Measurements from ENCODE around the gene VWA3B. TPM values are rescaled to one million over a fixed set of nuclear protein-coding genes. Genes with fewer than 3 reads are reported as not detected.

Gene VWA3B
- total RNA-seq, 2 donors from 2014 or later, result 0.78 TPM; not detected in 1

- Histone ChIP-seq H3K27ac (no peak overlapping the region), H3K4me1 (peaks cover 5% of the 10 kb centered on the region), H3K27me3 (no peaks in the 10 kb centered on the region), H3K4me3 (no peak overlapping the region), H3K36me3 (replicated peaks in 1 of 2; ENCODE audit: insufficient read depth in 1 of 2, low read depth in 2 of 2) (no peaks in the 10 kb centered on the region), H3K9me3 (no peaks in the 10 kb centered on the region)
- TF ChIP-seq POLR2A (IDR thresholded peaks at IDR 0.05), result no peak
- intact Hi-C loops (cut with DNase I), result no loop called here
- no peak for ATAC-seq
- DNase-seq, result no peak
Measured at GRCh38 chr2:98102878-98103277, 15.9 kb downstream of the VWA3B start.

GRCh38 chr2:98108110-98108509, 21.1 kb downstream of the VWA3B start:
- Histone ChIP-seq H3K27me3 (no peaks in the 10 kb centered on the region), H3K4me1 (no peaks in the 10 kb centered on the region), H3K4me3 (no peak overlapping the region), H3K36me3 (replicated peaks in 1 of 2; ENCODE audit: insufficient read depth in 1 of 2, low read depth in 2 of 2) (no peaks in the 10 kb centered on the region), H3K9me3 (no peaks in the 10 kb centered on the region), H3K27ac (no peak overlapping the region)
- no peak for TF ChIP-seq POLR2A (IDR thresholded peaks at IDR 0.05)
- no peak for TF ChIP-seq CTCF (IDR thresholded peaks at IDR 0.05)
- intact Hi-C loops (cut with DNase I), result no loop called here
- no peak for DNase-seq
- WGBS, 2 donors, result 41 to 52% methylated on average over 2 of the region's 2 CpGs
- no peak for ATAC-seq

GRCh38 chr2:98110741-98111140, 23.8 kb downstream of the VWA3B start:
- ATAC-seq, result no peak
- no peaks in the 10 kb centered on the region for H3K4me1 ChIP-seq
- no peaks in the 10 kb centered on the region for H3K27me3 ChIP-seq
- no peaks in the 10 kb centered on the region for H3K9me3 ChIP-seq
- H3K4me3 ChIP-seq, result no peak overlapping the region
- DNase-seq, result no peak
- whole genome bisulfite sequencing, 2 donors, result 57 to 65% methylated on average over 2 of the region's 2 CpGs
- intact Hi-C loops (cut with DNase I), result no loop called here
- no peak overlapping the region for H3K27ac ChIP-seq
- no peak for TF ChIP-seq CTCF (IDR thresholded peaks at IDR 0.05)
- no peak for TF ChIP-seq POLR2A (IDR thresholded peaks at IDR 0.05)
- no peaks in the 10 kb centered on the region for H3K36me3 ChIP-seq (replicated peaks in 1 of 2; ENCODE audit: insufficient read depth in 1 of 2, low read depth in 2 of 2)

GRCh38 chr2:98114643-98115330, 27.8 kb downstream of the VWA3B start:
- intact Hi-C loops (cut with DNase I), result no loop called here
- TF ChIP-seq POLR2A (IDR thresholded peaks at IDR 0.05), result no peak
- TF ChIP-seq CTCF (IDR thresholded peaks at IDR 0.05), result no peak
- H3K9me3 ChIP-seq, result no peaks in the 10 kb centered on the region
- WGBS, 2 donors, result 57 to 63% methylated on average over 6 of the region's 6 CpGs
- no peak overlapping the region for H3K27ac ChIP-seq
- no peaks in the 10 kb centered on the region for H3K27me3 ChIP-seq
- DNase-seq (no peak), ATAC-seq (no peak)
- no peak overlapping the region for H3K4me3 ChIP-seq
- H3K4me1 ChIP-seq, result no peaks in the 10 kb centered on the region
- no peaks in the 10 kb centered on the region for H3K36me3 ChIP-seq (replicated peaks in 1 of 2; ENCODE audit: insufficient read depth in 1 of 2, low read depth in 2 of 2)

- intact Hi-C loops (cut with DNase I), result no loop called here
- Histone ChIP-seq H3K4me1 (no peaks in the 10 kb centered on the region), H3K4me3 (no peak overlapping the region), H3K27me3 (no peaks in the 10 kb centered on the region), H3K9me3 (no peaks in the 10 kb centered on the region), H3K36me3 (replicated peaks in 1 of 2; ENCODE audit: insufficient read depth in 1 of 2, low read depth in 2 of 2) (no peaks in the 10 kb centered on the region), H3K27ac (no peak overlapping the region)
- DNase-seq, result no peak
- no peak for ATAC-seq
- TF ChIP-seq CTCF (IDR thresholded peaks at IDR 0.05) (no peak), POLR2A (IDR thresholded peaks at IDR 0.05) (no peak)
- WGBS, 2 donors, result 77 to 89% methylated on average over 4 of the region's 4 CpGs
Measured at GRCh38 chr2:98118161-98118560, 31.2 kb downstream of the VWA3B start.

Data from body of pancreas (tissue), 4 donors.